Hepatocyte (in vitro differentiated cells): ENCODE measurements around the gene DMAC1. TPM values are rescaled to one million over a fixed set of nuclear protein-coding genes. Genes with fewer than 3 reads are reported as not detected.

Experiments used
- DNase-seq: peaks from one replicate; pipeline ENCODE4 v3.0.0-alpha.2; 2016; ENCODE audit warnings: low spot score
- H2AFZ ChIP-seq: fragments of 200-600 bp; sonication (generic); 2 replicates; pipeline ENCODE4 v1.6.0; 2016; ENCODE audit warnings: antibody characterized with exemption, mild to moderate bottlenecking
- H3K27ac ChIP-seq: fragments of 200-600 bp; sonication (generic); 2 replicates; pipeline ENCODE4 v1.5.1; 2016; ENCODE audit warnings: mild to moderate bottlenecking
- H3K27me3 ChIP-seq: fragments of 200-600 bp; sonication (generic); 2 replicates; pipeline ENCODE4 v1.6.1; 2016
- H3K36me3 ChIP-seq: fragments of 200-600 bp; sonication (generic); replicated peaks from 2 replicates; pipeline ENCODE4 v1.5.1; 2016; ENCODE audit warnings: low read depth; ENCODE audit not compliant: insufficient read depth
- H3K4me1 ChIP-seq: fragments of 200-600 bp; sonication (generic); 2 replicates; pipeline ENCODE4 v1.5.1; 2016; ENCODE audit warnings: mild to moderate bottlenecking, moderate library complexity; ENCODE audit not compliant: insufficient read depth
- H3K4me2 ChIP-seq: fragments of 200-600 bp; sonication (generic); 2 replicates; pipeline ENCODE4 v1.6.0; 2016
- H3K4me3 ChIP-seq: fragments of 200-600 bp; sonication (generic); 2 replicates; pipeline ENCODE4 v1.5.1; 2016; ENCODE audit warnings: mild to moderate bottlenecking
- H3K79me2 ChIP-seq: fragments of 200-600 bp; sonication (generic); 2 replicates; pipeline ENCODE4 v1.6.0; 2017; ENCODE audit warnings: mild to moderate bottlenecking
- H3K9me2 ChIP-seq: fragments of 200-600 bp; sonication (generic); replicated peaks from 2 replicates; pipeline ENCODE4 v1.6.0; 2017; ENCODE audit warnings: mild to moderate bottlenecking; ENCODE audit not compliant: insufficient read depth
- H3K9me3 ChIP-seq: fragments of 200-600 bp; sonication (generic); 2 replicates; pipeline ENCODE4 v1.5.1; 2016; ENCODE audit warnings: low read depth, mild to moderate bottlenecking
- H4K20me1 ChIP-seq: fragments of 200-600 bp; sonication (generic); 2 replicates; pipeline ENCODE4 v1.6.0; 2016; ENCODE audit warnings: mild to moderate bottlenecking; ENCODE audit not compliant: insufficient read depth, poor library complexity, severe bottlenecking
- EZH2 ChIP-seq: fragments of 200-600 bp; sonication (generic); IDR thresholded peaks from 2 replicates; pipeline ENCODE4 v1.6.1; 2016; ENCODE audit warnings: antibody characterized with exemption, mild to moderate bottlenecking, borderline replicate concordance
- EZH2phosphoT487 ChIP-seq: fragments of 200-600 bp; sonication (generic); IDR thresholded peaks from one replicate; pipeline ENCODE4 v1.6.1; 2018; ENCODE audit warnings: antibody characterized with exemption, mild to moderate bottlenecking, low read depth, moderate library complexity; ENCODE audit not compliant: unreplicated experiment, severe bottlenecking
- WGBS: methylation state at CpG from one replicate; pipeline ENCODE4 v1.1.6; 2016; ENCODE audit warnings: low lambda C conversion rate; ENCODE audit errors: missing lambda C conversion rate; 5-methylcytosine and 5-hydroxymethylcytosine counted together
- polyA plus RNA-seq: library from polyadenylated mRNA; unstranded; fragments of >200 nt; fragmentation: Nextera tagmentation; extraction: Ambion mirVana; gene quantifications from 2 replicates; pipeline ENCODE4 v1.2.1, GENCODE V29; 2016
- total RNA-seq: library from RNA; depleted of rRNA; stranded (reverse); fragments of >200 nt; gene quantifications from 2 replicates; pipeline ENCODE4 v1.2.3, GENCODE V29; 2014
- TF ChIP-seq, protein P1 (sequence below): fragments of 200-600 bp; sonication (generic); IDR thresholded peaks from 2 replicates; pipeline ENCODE4 v1.5.1; 2016; ENCODE audit warnings: antibody characterized with exemption, mild to moderate bottlenecking; ENCODE audit not compliant: poor library complexity

DMAC1 gene
- total and polyA plus RNA-seq, 2 experiments from 2014 or later = 20.3 to 88.2 TPM

GRCh38 chr9:7790819-7791182, 8.8 kb downstream of the DMAC1 start:
- H3K27me3 ChIP-seq = no peaks in the 10 kb centered on the region
- peaks cover 3% of the 10 kb centered on the region for H3K4me1 ChIP-seq
- no peaks in the 10 kb centered on the region for H3K9me3 ChIP-seq
- H3K4me3 ChIP-seq = no peak overlapping the region
- H3K79me2 ChIP-seq = no peaks in the 10 kb centered on the region
- no peak overlapping the region for H2AFZ ChIP-seq
- DNase-seq = no peak
- H3K4me2 ChIP-seq = no peak overlapping the region
- TF ChIP-seq EZH2phosphoT487 = no peak
- TF ChIP-seq, protein P1, sequence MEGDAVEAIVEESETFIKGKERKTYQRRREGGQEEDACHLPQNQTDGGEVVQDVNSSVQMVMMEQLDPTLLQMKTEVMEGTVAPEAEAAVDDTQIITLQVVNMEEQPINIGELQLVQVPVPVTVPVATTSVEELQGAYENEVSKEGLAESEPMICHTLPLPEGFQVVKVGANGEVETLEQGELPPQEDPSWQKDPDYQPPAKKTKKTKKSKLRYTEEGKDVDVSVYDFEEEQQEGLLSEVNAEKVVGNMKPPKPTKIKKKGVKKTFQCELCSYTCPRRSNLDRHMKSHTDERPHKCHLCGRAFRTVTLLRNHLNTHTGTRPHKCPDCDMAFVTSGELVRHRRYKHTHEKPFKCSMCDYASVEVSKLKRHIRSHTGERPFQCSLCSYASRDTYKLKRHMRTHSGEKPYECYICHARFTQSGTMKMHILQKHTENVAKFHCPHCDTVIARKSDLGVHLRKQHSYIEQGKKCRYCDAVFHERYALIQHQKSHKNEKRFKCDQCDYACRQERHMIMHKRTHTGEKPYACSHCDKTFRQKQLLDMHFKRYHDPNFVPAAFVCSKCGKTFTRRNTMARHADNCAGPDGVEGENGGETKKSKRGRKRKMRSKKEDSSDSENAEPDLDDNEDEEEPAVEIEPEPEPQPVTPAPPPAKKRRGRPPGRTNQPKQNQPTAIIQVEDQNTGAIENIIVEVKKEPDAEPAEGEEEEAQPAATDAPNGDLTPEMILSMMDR = no peak
- no peaks in the 10 kb centered on the region for H3K36me3 ChIP-seq
- no peaks in the 10 kb centered on the region for H3K9me2 ChIP-seq
- H3K27ac ChIP-seq = no peak overlapping the region
- 95% methylated on average over 6 of the region's 6 CpGs for WGBS
- no peaks in the 10 kb centered on the region for H4K20me1 ChIP-seq

GRCh38 chr9:7790022-7790818, 9.4 kb downstream of the DMAC1 start:
- no peaks in the 10 kb centered on the region for H3K27me3 ChIP-seq
- no peak overlapping the region for H2AFZ ChIP-seq
- no peak for DNase-seq
- H3K4me3 ChIP-seq = no peak overlapping the region
- no peaks in the 10 kb centered on the region for H3K9me3 ChIP-seq
- no peaks in the 10 kb centered on the region for H4K20me1 ChIP-seq
- no peak overlapping the region for H3K4me2 ChIP-seq
- peaks cover 3% of the 10 kb centered on the region for H3K4me1 ChIP-seq
- 80% methylated on average over 12 of the region's 12 CpGs for WGBS
- TF ChIP-seq, protein P1 = no peak
- TF ChIP-seq EZH2 (no peak), EZH2phosphoT487 (no peak)
- no peaks in the 10 kb centered on the region for H3K79me2 ChIP-seq
- no peaks in the 10 kb centered on the region for H3K36me3 ChIP-seq
- H3K27ac ChIP-seq = no peak overlapping the region
- H3K9me2 ChIP-seq = no peaks in the 10 kb centered on the region

- Histone ChIP-seq H3K79me2 (no peaks in the 10 kb centered on the region), H3K36me3 (no peaks in the 10 kb centered on the region), H4K20me1 (no peaks in the 10 kb centered on the region), H3K9me2 (no peaks in the 10 kb centered on the region), H3K4me3 (no peak overlapping the region), H3K9me3 (no peaks in the 10 kb centered on the region), H3K4me2 (no peak overlapping the region), H3K27me3 (no peaks in the 10 kb centered on the region), H3K4me1 (no peaks in the 10 kb centered on the region), H2AFZ (no peak overlapping the region), H3K27ac (no peak overlapping the region)
- no peak for TF ChIP-seq EZH2
- TF ChIP-seq, protein P1 = no peak
- TF ChIP-seq EZH2phosphoT487 = no peak
- 97% methylated on average over 3 of the region's 3 CpGs for WGBS
- DNase-seq = no peak
Observed at GRCh38 chr9:7788772-7789171, 10.8 kb downstream of the DMAC1 start.
